ENCODE measurements around the gene AQR. TPM values are rescaled to one million over a fixed set of nuclear protein-coding genes. Genes with fewer than 3 reads are reported as not detected.

AQR gene
- total RNA-seq, 1 donor from 2014 or later = 32.4 TPM

GRCh38 chr15:34892963-34893591 is 76.5 kb downstream of the AQR start:
- Histone ChIP-seq H3K9me3 (peaks cover 9% of the 10 kb centered on the region), H3K4me3 (no peak overlapping the region), H3K36me3 (peaks cover 82% of the 10 kb centered on the region), H3K4me1 (no peaks in the 10 kb centered on the region), H3K27me3 (ENCODE audit: low read depth) (no peaks in the 10 kb centered on the region), H3K27ac (no peak overlapping the region)
- intact Hi-C loops (cut with DNase I) = no loop called here
- no peak for DNase-seq
- TF ChIP-seq CTCF (IDR thresholded peaks at IDR 0.05) = no peak
- no peak for ATAC-seq

GRCh38 chr15:34890424-34890823 is 79.1 kb downstream of the AQR start:
- H3K27me3 ChIP-seq (ENCODE audit: low read depth) = no peaks in the 10 kb centered on the region
- no peak for TF ChIP-seq CTCF (IDR thresholded peaks at IDR 0.05)
- no peaks in the 10 kb centered on the region for H3K4me1 ChIP-seq
- H3K9me3 ChIP-seq = peaks cover 9% of the 10 kb centered on the region
- H3K36me3 ChIP-seq = peaks cover 80% of the 10 kb centered on the region
- no peak for ATAC-seq
- intact Hi-C loops (cut with DNase I) = no loop called here
- no peak for DNase-seq
- no peak overlapping the region for H3K4me3 ChIP-seq
- H3K27ac ChIP-seq = no peak overlapping the region

GRCh38 chr15:34889476-34889875 is 80.1 kb downstream of the AQR start:
- H3K27ac ChIP-seq = no peak overlapping the region
- no peaks in the 10 kb centered on the region for H3K27me3 ChIP-seq (ENCODE audit: low read depth)
- H3K4me1 ChIP-seq = no peaks in the 10 kb centered on the region
- peaks cover 87% of the 10 kb centered on the region for H3K36me3 ChIP-seq
- no peak overlapping the region for H3K4me3 ChIP-seq
- intact Hi-C loops (cut with DNase I) = no loop called here
- no peak for DNase-seq
- peaks cover 9% of the 10 kb centered on the region for H3K9me3 ChIP-seq
- no peak for TF ChIP-seq CTCF (IDR thresholded peaks at IDR 0.05)
- ATAC-seq = no peak

- H3K9me3 ChIP-seq = no peaks in the 10 kb centered on the region
- peaks cover 95% of the 10 kb centered on the region for H3K36me3 ChIP-seq
- H3K4me3 ChIP-seq = no peak overlapping the region
- no peaks in the 10 kb centered on the region for H3K27me3 ChIP-seq (ENCODE audit: low read depth)
- intact Hi-C loops (cut with DNase I) = no loop called here
- TF ChIP-seq CTCF (IDR thresholded peaks at IDR 0.05) = no peak
- no peaks in the 10 kb centered on the region for H3K4me1 ChIP-seq
- ATAC-seq (no peak), DNase-seq (no peak)
- H3K27ac ChIP-seq = no peak overlapping the region
Observed at GRCh38 chr15:34886134-34886533, 83.4 kb downstream of the AQR start.

- no peak for TF ChIP-seq CTCF (IDR thresholded peaks at IDR 0.05)
- H3K4me3 ChIP-seq = no peak overlapping the region
- H3K27me3 ChIP-seq (ENCODE audit: low read depth) = no peaks in the 10 kb centered on the region
- DNase-seq = no peak
- H3K36me3 ChIP-seq = peaks cover 91% of the 10 kb centered on the region
- intact Hi-C loops (cut with DNase I) = no loop called here
- ATAC-seq = no peak
- no peak overlapping the region for H3K27ac ChIP-seq
- H3K4me1 ChIP-seq = no peaks in the 10 kb centered on the region
- H3K9me3 ChIP-seq = no peaks in the 10 kb centered on the region
Observed at GRCh38 chr15:34883633-34884032, 85.9 kb downstream of the AQR start.
